Liver (tissue), 9 donors: ENCODE measurements around the gene ALDH1B1. TPM values are rescaled to one million over a fixed set of nuclear protein-coding genes. Genes with fewer than 3 reads are reported as not detected.

ENCODE experiments used
- DNase-seq: peaks from one replicate; pipeline ENCODE4 v3.0.0-alpha.2; 2017; ENCODE audit warnings: low spot score
- H3K27ac ChIP-seq, 2 donors: one replicate each; pipeline ENCODE4 v1.7.0; 2013; ENCODE audit warnings: inconsistent platforms in 2 of 2, low read length in 2 of 2, control low read depth in 1 of 2, low read depth in 1 of 2, mild to moderate bottlenecking in 1 of 2
- H3K27me3 ChIP-seq, 4 donors: one replicate each; pipeline versions ENCODE4 v1.6.1 to v1.7.0; 2013; ENCODE audit warnings: low read length in 3 of 4, inconsistent platforms in 1 of 4, mild to moderate bottlenecking in 1 of 4, moderate library complexity in 1 of 4; ENCODE audit not compliant: control insufficient read depth in 4 of 4, insufficient read depth in 4 of 4
- H3K36me3 ChIP-seq, 4 donors: one replicate each; pipeline versions ENCODE4 v1.6.1 to v1.7.0; 2013; ENCODE audit warnings: low read length in 3 of 4, mild to moderate bottlenecking in 3 of 4, low read depth in 1 of 4, moderate library complexity in 1 of 4; ENCODE audit not compliant: control insufficient read depth in 4 of 4, insufficient read depth in 3 of 4
- H3K4me1 ChIP-seq, 4 donors: one replicate each; pipeline versions ENCODE4 v1.6.1 to v1.7.0; 2013; ENCODE audit warnings: low read length in 3 of 4, mild to moderate bottlenecking in 3 of 4, moderate library complexity in 1 of 4; ENCODE audit not compliant: control insufficient read depth in 4 of 4, insufficient read depth in 4 of 4
- H3K4me3 ChIP-seq, 3 donors: one replicate each; pipeline versions ENCODE4 v1.6.1 to v1.7.0; 2013; ENCODE audit warnings: low read length in 3 of 3, control low read depth in 1 of 3, low read depth in 1 of 3, mild to moderate bottlenecking in 1 of 3
- H3K9ac ChIP-seq, 2 donors: one replicate each; pipeline ENCODE4 v1.7.0; 2013; ENCODE audit warnings: low read length in 2 of 2, mild to moderate bottlenecking in 2 of 2, moderate library complexity in 2 of 2, control low read depth in 1 of 2, low read depth in 1 of 2
- H3K9me3 ChIP-seq, 4 donors: one replicate each; pipeline versions ENCODE4 v1.6.1 to v1.7.0; 2013; ENCODE audit warnings: low read length in 3 of 4; ENCODE audit not compliant: control insufficient read depth in 4 of 4
- EGR1 ChIP-seq, 2 donors: IDR thresholded peaks; 2 replicates each; pipeline ENCODE4 v1.6.1; 2016 to 2018; ENCODE audit warnings: antibody characterized with exemption in 2 of 2, low read depth in 2 of 2
- FOXA1 ChIP-seq: IDR thresholded peaks from 2 replicates; pipeline ENCODE4 v1.6.1; 2016; ENCODE audit warnings: antibody characterized with exemption
- FOXA2 ChIP-seq: IDR thresholded peaks from 2 replicates; pipeline ENCODE4 v1.6.1; 2016; ENCODE audit warnings: antibody characterized with exemption
- GABPA ChIP-seq, 2 donors: IDR thresholded peaks in 1 of 2; conservative IDR thresholded peaks in 1 of 2; 2 replicates each; pipeline ENCODE4 v1.6.1; 2016; ENCODE audit warnings: antibody characterized with exemption in 2 of 2, mild to moderate bottlenecking in 1 of 2, moderate library complexity in 1 of 2
- HNF4A ChIP-seq, 2 donors: conservative IDR thresholded peaks; 2 replicates each; pipeline ENCODE4 v1.6.1; 2016; ENCODE audit warnings: antibody characterized with exemption in 2 of 2, mild to moderate bottlenecking in 2 of 2
- HNF4G ChIP-seq: IDR thresholded peaks from 2 replicates; pipeline ENCODE4 v1.6.1; 2016; ENCODE audit warnings: antibody characterized with exemption
- JUND ChIP-seq, 2 donors: IDR thresholded peaks; 2 replicates each; pipeline ENCODE4 v1.6.1; 2016; ENCODE audit warnings: antibody characterized with exemption in 2 of 2
- NR2F2 ChIP-seq: IDR thresholded peaks from 2 replicates; pipeline ENCODE4 v1.6.1; 2016; ENCODE audit warnings: antibody characterized with exemption
- RAD21 ChIP-seq, 2 donors: IDR thresholded peaks; 2 replicates each; pipeline ENCODE4 v1.6.1; 2016; ENCODE audit warnings: antibody characterized with exemption in 2 of 2, mild to moderate bottlenecking in 2 of 2
- RXRA ChIP-seq, 2 donors: IDR thresholded peaks; 2 replicates each; pipeline ENCODE4 v1.6.1; 2017 to 2018; ENCODE audit warnings: antibody characterized with exemption in 2 of 2, mild to moderate bottlenecking in 1 of 2
- SP1 ChIP-seq: IDR thresholded peaks from 2 replicates; pipeline ENCODE4 v1.6.1; 2018; ENCODE audit warnings: antibody characterized with exemption, mild to moderate bottlenecking
- YY1 ChIP-seq: IDR thresholded peaks from 2 replicates; pipeline ENCODE4 v1.6.1; 2016; ENCODE audit warnings: antibody characterized with exemption, mild to moderate bottlenecking
- WGBS: extraction: QIAGEN DNeasy Blood & Tissue Kit; methylation state at CpG from one replicate; pipeline ENCODE4 v1.1.7; 2013; 5-methylcytosine and 5-hydroxymethylcytosine counted together
- polyA plus RNA-seq, 2 donors: library from polyadenylated mRNA; stranded (reverse) in 1 of 2; unstranded in 1 of 2; fragments of 200-250 nt in 1 of 2; fragments of >200 nt in 1 of 2; fragmentation: Nextera tagmentation in 1 of 2; extraction: Ambion mirVana in 1 of 2; gene quantifications; one replicate each; pipeline versions ENCODE4 v1.2.1 to v1.2.3, GENCODE V29; 2013 to 2015
- total RNA-seq, 2 donors: library from RNA; depleted of rRNA; stranded (reverse); fragments of >200 nt; gene quantifications; one replicate each; pipeline ENCODE4 v1.2.3, GENCODE V29; 2014
- TF ChIP-seq, protein P1 (sequence below): IDR thresholded peaks from 2 replicates; pipeline ENCODE4 v1.6.1; 2016; ENCODE audit warnings: antibody characterized with exemption
- TF ChIP-seq, protein P2 (sequence below): IDR thresholded peaks from 2 replicates; pipeline ENCODE4 v1.6.1; 2016; ENCODE audit warnings: antibody characterized with exemption
- TF ChIP-seq, protein P3 (sequence below): IDR thresholded peaks from 2 replicates; pipeline ENCODE4 v1.6.1; 2016; ENCODE audit warnings: antibody characterized with exemption, mild to moderate bottlenecking
- TF ChIP-seq, protein P4 (sequence below): IDR thresholded peaks from 2 replicates; pipeline ENCODE4 v1.6.1; 2016; ENCODE audit warnings: antibody characterized with exemption
- donor health status: healthy.
- donor health status: healthy.
- donor health status: healthy.
- donor health status: healthy.
- donor health status: healthy.

Gene ALDH1B1
- total and polyA plus RNA-seq, 4 donors: 18.9 to 73.9 (median 52.6) TPM

DNA sequence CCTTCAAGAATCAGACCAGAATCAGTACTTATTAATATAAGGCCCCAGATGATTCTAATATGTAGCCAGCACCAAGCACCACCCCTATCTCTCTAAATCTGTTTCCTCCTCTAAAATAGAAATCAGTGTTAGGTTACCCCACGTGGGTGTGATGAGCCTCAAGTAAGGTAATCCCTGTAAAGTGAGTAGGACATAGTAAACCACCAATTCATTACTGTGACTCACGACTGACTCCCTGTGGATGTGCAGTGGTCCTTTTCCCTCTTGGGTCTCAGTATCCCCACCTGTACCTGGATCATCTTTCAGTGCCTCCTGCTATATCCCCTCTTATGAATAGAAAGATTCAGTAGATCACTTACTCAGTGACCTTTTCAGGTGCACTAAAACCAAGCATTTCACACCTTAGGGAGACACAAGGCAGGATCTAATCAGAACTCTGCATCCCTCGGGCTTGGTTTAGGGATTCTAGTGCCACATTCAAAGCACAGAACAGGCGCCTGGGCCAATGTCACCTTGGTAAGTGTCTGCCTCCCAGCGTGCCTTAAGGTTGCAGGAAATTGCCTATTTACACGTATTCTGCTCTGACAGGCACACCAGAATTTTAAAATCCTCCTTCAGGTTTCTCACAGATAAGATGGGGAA, 12.2 kb upstream of the ALDH1B1 start:
- H3K4me3 ChIP-seq: no peak overlapping the region
- peaks cover 3 to 17% (median 9%) of the 10 kb centered on the region in 4 donors for H3K4me1 ChIP-seq
- H3K9ac ChIP-seq: no peak overlapping the region
- no peaks in the 10 kb centered on the region for H3K36me3 ChIP-seq
- no peak for DNase-seq
- H3K27me3 ChIP-seq: no peaks in the 10 kb centered on the region
- peaks cover 2 to 10% (median 4%) of the 10 kb centered on the region in 4 donors for H3K9me3 ChIP-seq
- WGBS: 85% methylated on average over 6 of the region's 6 CpGs
- peak overlapping the region; percentile 12 to 14 for H3K27ac ChIP-seq
- TF ChIP-seq, protein P1, sequence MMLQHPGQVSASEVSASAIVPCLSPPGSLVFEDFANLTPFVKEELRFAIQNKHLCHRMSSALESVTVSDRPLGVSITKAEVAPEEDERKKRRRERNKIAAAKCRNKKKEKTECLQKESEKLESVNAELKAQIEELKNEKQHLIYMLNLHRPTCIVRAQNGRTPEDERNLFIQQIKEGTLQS: no peak
- TF ChIP-seq, protein P2, sequence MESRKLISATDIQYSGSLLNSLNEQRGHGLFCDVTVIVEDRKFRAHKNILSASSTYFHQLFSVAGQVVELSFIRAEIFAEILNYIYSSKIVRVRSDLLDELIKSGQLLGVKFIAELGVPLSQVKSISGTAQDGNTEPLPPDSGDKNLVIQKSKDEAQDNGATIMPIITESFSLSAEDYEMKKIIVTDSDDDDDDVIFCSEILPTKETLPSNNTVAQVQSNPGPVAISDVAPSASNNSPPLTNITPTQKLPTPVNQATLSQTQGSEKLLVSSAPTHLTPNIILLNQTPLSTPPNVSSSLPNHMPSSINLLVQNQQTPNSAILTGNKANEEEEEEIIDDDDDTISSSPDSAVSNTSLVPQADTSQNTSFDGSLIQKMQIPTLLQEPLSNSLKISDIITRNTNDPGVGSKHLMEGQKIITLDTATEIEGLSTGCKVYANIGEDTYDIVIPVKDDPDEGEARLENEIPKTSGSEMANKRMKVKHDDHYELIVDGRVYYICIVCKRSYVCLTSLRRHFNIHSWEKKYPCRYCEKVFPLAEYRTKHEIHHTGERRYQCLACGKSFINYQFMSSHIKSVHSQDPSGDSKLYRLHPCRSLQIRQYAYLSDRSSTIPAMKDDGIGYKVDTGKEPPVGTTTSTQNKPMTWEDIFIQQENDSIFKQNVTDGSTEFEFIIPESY: no peak
- TF ChIP-seq YY1: no peak
- TF ChIP-seq NR2F2: no peak
- TF ChIP-seq, protein P3, sequence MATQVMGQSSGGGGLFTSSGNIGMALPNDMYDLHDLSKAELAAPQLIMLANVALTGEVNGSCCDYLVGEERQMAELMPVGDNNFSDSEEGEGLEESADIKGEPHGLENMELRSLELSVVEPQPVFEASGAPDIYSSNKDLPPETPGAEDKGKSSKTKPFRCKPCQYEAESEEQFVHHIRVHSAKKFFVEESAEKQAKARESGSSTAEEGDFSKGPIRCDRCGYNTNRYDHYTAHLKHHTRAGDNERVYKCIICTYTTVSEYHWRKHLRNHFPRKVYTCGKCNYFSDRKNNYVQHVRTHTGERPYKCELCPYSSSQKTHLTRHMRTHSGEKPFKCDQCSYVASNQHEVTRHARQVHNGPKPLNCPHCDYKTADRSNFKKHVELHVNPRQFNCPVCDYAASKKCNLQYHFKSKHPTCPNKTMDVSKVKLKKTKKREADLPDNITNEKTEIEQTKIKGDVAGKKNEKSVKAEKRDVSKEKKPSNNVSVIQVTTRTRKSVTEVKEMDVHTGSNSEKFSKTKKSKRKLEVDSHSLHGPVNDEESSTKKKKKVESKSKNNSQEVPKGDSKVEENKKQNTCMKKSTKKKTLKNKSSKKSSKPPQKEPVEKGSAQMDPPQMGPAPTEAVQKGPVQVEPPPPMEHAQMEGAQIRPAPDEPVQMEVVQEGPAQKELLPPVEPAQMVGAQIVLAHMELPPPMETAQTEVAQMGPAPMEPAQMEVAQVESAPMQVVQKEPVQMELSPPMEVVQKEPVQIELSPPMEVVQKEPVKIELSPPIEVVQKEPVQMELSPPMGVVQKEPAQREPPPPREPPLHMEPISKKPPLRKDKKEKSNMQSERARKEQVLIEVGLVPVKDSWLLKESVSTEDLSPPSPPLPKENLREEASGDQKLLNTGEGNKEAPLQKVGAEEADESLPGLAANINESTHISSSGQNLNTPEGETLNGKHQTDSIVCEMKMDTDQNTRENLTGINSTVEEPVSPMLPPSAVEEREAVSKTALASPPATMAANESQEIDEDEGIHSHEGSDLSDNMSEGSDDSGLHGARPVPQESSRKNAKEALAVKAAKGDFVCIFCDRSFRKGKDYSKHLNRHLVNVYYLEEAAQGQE: no peak
- TF ChIP-seq FOXA2: no peak
- TF ChIP-seq RXRA (IDR thresholded peaks at IDR 0.05): no peak
- no peak for TF ChIP-seq GABPA (IDR thresholded peaks at IDR 0.05 in 1 of 2, conservative IDR thresholded peaks at IDR 0.05 in 1 of 2)
- TF ChIP-seq RAD21 (IDR thresholded peaks at IDR 0.05): no peak

DNA sequence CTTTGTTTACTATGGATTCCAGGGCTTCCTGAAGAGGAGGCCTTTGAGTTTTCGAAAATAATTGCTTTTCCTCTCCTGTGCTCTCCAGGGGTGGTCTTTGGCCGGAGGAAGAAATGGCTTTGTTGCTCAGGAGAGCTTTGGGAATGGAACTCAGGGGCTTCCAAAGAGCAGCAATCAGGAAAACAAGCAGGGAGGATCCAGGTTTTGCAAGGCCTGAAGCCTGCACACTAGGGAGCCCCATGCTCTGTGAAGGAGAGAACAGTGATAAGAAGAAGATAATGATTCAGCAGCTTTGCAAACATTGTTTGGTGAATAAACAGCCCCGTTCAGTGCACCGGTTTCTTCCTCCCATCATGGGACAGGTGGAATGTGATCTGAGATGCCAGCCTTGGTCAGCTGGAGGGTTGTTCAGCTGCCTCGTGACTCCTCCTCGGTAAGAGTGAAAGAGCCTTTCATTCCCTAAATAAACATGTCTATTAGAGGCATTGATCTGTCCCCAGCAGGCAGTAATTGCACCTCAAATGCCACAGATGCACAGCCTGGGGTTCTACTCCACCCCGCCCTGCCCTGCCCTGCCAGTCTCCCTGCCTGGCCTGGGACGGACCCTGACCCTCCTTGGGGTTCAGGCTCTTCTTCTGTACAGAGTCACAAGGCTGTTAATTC, 11.5 kb upstream of the ALDH1B1 start:
- H3K27ac ChIP-seq: peak overlapping the region; percentile 22 to 58
- TF ChIP-seq HNF4A (conservative IDR thresholded peaks at IDR 0.05) (peak in 1 of 2 donors; percentile 68), RAD21 (IDR thresholded peaks at IDR 0.05) (peak; percentile 9 to 20), EGR1 (IDR thresholded peaks at IDR 0.05; ENCODE audit: low read depth in 2 of 2) (no peak), YY1 (peak; percentile 68), GABPA (IDR thresholded peaks at IDR 0.05 in 1 of 2, conservative IDR thresholded peaks at IDR 0.05 in 1 of 2) (no peak), FOXA2 (peak; percentile 86), RXRA (IDR thresholded peaks at IDR 0.05) (peak; percentile 7 to 80), JUND (IDR thresholded peaks at IDR 0.05) (peak in 1 of 2 donors; percentile 76), FOXA1 (peak; percentile 44), SP1 (peak; percentile 55), HNF4G (no peak)
- TF ChIP-seq, protein P4, sequence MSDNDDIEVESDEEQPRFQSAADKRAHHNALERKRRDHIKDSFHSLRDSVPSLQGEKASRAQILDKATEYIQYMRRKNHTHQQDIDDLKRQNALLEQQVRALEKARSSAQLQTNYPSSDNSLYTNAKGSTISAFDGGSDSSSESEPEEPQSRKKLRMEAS: peak; percentile 64
- TF ChIP-seq, protein P3: peak; percentile 10
- TF ChIP-seq, protein P1: no peak
- TF ChIP-seq, protein P2: peak; percentile 40
- H3K36me3 ChIP-seq: no peaks in the 10 kb centered on the region
- no peak for DNase-seq
- peaks cover 2 to 10% (median 4%) of the 10 kb centered on the region in 4 donors for H3K9me3 ChIP-seq
- no peaks in the 10 kb centered on the region for H3K27me3 ChIP-seq
- no peak overlapping the region for H3K9ac ChIP-seq
- no peak overlapping the region for H3K4me3 ChIP-seq
- H3K4me1 ChIP-seq: peaks cover 7 to 23% (median 13%) of the 10 kb centered on the region in 4 donors
- 43% methylated on average over 8 of the region's 8 CpGs for WGBS
